Mesodermal cell (in vitro differentiated cells): ENCODE data around the gene LACTBL1.

Experiments
- H3K27ac ChIP-seq: 2 replicates; pipeline ENCODE4 v1.7.0; 2013; ENCODE audit warnings: mild to moderate bottlenecking, low read depth, low read length, moderate library complexity; ENCODE audit not compliant: severe bottlenecking
- H3K36me3 ChIP-seq: 2 replicates; pipeline ENCODE4 v1.7.1; 2013; ENCODE audit warnings: mild to moderate bottlenecking, low read length, moderate library complexity; ENCODE audit not compliant: control insufficient read depth, insufficient read depth
- H3K4me1 ChIP-seq: one replicate; pipeline ENCODE4 v1.7.1; 2013; ENCODE audit warnings: mild to moderate bottlenecking, low read length; ENCODE audit not compliant: insufficient read depth, control insufficient read depth, poor library complexity, severe bottlenecking
- H3K4me3 ChIP-seq: 2 replicates; pipeline ENCODE4 v1.7.0; 2013; ENCODE audit warnings: low read length, control low read depth, mild to moderate bottlenecking; ENCODE audit not compliant: insufficient read depth, poor library complexity, severe bottlenecking; ENCODE audit errors: extremely low read depth
- H3K9me3 ChIP-seq: 2 replicates; pipeline ENCODE4 v1.7.1; 2013; ENCODE audit warnings: mild to moderate bottlenecking, low read length, moderate library complexity; ENCODE audit not compliant: control insufficient read depth
- WGBS, 2 experiments: methylation state at CpG; one replicate each; pipeline ENCODE4 v1.1.5; 2013; ENCODE audit warnings: missing lambda C conversion rate in 2 of 2; ENCODE audit not compliant: insufficient coverage in 2 of 2; 5-methylcytosine and 5-hydroxymethylcytosine counted together

Gene LACTBL1

DNA sequence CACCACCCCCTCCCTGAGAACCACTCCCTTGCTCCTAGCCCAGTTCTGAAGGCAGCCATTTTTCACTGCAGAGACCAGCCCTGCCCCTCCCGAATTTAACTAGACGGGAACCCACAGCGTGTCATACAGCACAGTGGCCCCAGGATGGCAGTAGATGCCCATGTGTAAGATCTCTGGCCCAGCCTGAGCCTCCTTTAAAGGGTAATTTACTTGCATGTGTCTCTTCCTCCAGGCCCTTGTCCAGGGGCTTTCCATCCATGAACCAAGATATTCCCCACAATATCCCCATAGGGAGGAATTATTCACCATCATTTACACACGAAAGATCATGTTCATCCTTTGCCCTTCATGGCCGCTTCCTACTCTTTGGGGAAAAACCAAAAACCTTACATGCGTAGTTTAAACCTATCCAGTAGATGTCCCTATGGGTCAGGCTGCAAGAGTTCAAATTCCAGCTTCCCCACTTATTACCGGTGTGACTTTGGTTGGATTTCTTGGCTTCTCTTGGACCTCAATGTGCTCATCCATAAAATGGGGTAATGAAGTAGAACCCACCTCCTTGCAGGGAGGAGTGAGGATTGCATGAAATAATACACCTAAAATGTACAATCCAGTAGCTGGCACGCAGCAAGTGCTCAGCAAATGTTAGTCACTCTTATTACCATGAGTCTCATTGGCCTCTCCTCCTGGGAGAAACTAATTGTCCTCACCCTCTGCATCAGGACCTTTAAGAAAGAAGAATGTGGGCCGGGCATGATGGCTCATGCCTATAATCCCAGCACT is 4.0 kb upstream of the LACTBL1 start:
- peak overlapping the region; percentile 18 for H3K27ac ChIP-seq
- H3K9me3 ChIP-seq = no peaks in the 10 kb centered on the region
- H3K4me3 ChIP-seq = no peak overlapping the region
- H3K36me3 ChIP-seq = no peaks in the 10 kb centered on the region
- WGBS, 2 experiments = 45 to 53% methylated on average over 7 to 8 of the region's 9 CpGs
- H3K4me1 ChIP-seq = peaks cover 13% of the 10 kb centered on the region

- 82 to 95% methylated on average over 2 to 3 of the region's 4 CpGs for WGBS, 2 experiments
- H3K4me3 ChIP-seq = no peak overlapping the region
- H3K27ac ChIP-seq = peak overlapping the region; percentile 18
- H3K9me3 ChIP-seq = no peaks in the 10 kb centered on the region
- peaks cover 16% of the 10 kb centered on the region for H3K4me1 ChIP-seq
- H3K36me3 ChIP-seq = no peaks in the 10 kb centered on the region
Observed at GRCh38 chr1:22976127-22976460, 3.4 kb upstream of the LACTBL1 start.

GRCh38 chr1:22975694-22976093 is 3.0 kb upstream of the LACTBL1 start:
- no peaks in the 10 kb centered on the region for H3K9me3 ChIP-seq
- H3K4me3 ChIP-seq = no peak overlapping the region
- 92 to 95% methylated on average over 2 to 3 of the region's 3 CpGs for WGBS, 2 experiments
- H3K4me1 ChIP-seq = peaks cover 16% of the 10 kb centered on the region
- H3K27ac ChIP-seq = peak overlapping the region; percentile 18
- no peaks in the 10 kb centered on the region for H3K36me3 ChIP-seq

GRCh38 chr1:22971611-22972405 is 858 bp downstream of the LACTBL1 start:
- peaks cover 16% of the 10 kb centered on the region for H3K4me1 ChIP-seq
- no peak overlapping the region for H3K4me3 ChIP-seq
- H3K9me3 ChIP-seq = no peaks in the 10 kb centered on the region
- WGBS, 2 experiments = 73 to 82% methylated on average over 3 to 5 of the region's 5 CpGs
- no peaks in the 10 kb centered on the region for H3K36me3 ChIP-seq
- H3K27ac ChIP-seq = no peak overlapping the region

- H3K4me3 ChIP-seq = no peak overlapping the region
- H3K27ac ChIP-seq = no peak overlapping the region
- WGBS, 2 experiments = 29 to 85% methylated on average over 1 to 2 of the region's 3 CpGs
- H3K36me3 ChIP-seq = no peaks in the 10 kb centered on the region
- no peaks in the 10 kb centered on the region for H3K9me3 ChIP-seq
- peaks cover 14% of the 10 kb centered on the region for H3K4me1 ChIP-seq
Observed at GRCh38 chr1:22971161-22971560, 1.5 kb downstream of the LACTBL1 start.

GRCh38 chr1:22970096-22970495 is 2.6 kb downstream of the LACTBL1 start:
- H3K27ac ChIP-seq = no peak overlapping the region
- no peak overlapping the region for H3K4me3 ChIP-seq
- no peaks in the 10 kb centered on the region for H3K9me3 ChIP-seq
- no peaks in the 10 kb centered on the region for H3K36me3 ChIP-seq
- WGBS, 2 experiments = 100% methylated on average over 1 of the region's 2 CpGs; no CpG with 5 or more reads in 1 of the 2 experiments
- H3K4me1 ChIP-seq = peaks cover 6% of the 10 kb centered on the region

GRCh38 chr1:22969304-22969709 is 3.4 kb downstream of the LACTBL1 start:
- no peak overlapping the region for H3K4me3 ChIP-seq
- 88 to 91% methylated on average over 4 of the region's 5 CpGs for WGBS, 2 experiments
- H3K4me1 ChIP-seq = peaks cover 6% of the 10 kb centered on the region
- H3K27ac ChIP-seq = no peak overlapping the region
- no peaks in the 10 kb centered on the region for H3K36me3 ChIP-seq
- no peaks in the 10 kb centered on the region for H3K9me3 ChIP-seq

- WGBS, 2 experiments = no CpG with 5 or more reads among the region's 2 CpGs
- Histone ChIP-seq H3K36me3 (no peaks in the 10 kb centered on the region), H3K9me3 (no peaks in the 10 kb centered on the region), H3K27ac (no peak overlapping the region), H3K4me3 (no peak overlapping the region), H3K4me1 (peaks cover 6% of the 10 kb centered on the region)
Observed at GRCh38 chr1:22967833-22968232, 4.8 kb downstream of the LACTBL1 start.

- Histone ChIP-seq H3K36me3 (no peaks in the 10 kb centered on the region), H3K9me3 (no peaks in the 10 kb centered on the region), H3K27ac (no peak overlapping the region), H3K4me3 (no peak overlapping the region), H3K4me1 (peaks cover under 1% of the 10 kb centered on the region)
- 61 to 80% methylated on average over 3 of the region's 5 CpGs for WGBS, 2 experiments
Observed at GRCh38 chr1:22966309-22966708, 6.4 kb downstream of the LACTBL1 start.

GRCh38 chr1:22963044-22963677 is 9.5 kb downstream of the LACTBL1 start:
- H3K4me1 ChIP-seq = no peaks in the 10 kb centered on the region
- H3K27ac ChIP-seq = no peak overlapping the region
- no peaks in the 10 kb centered on the region for H3K9me3 ChIP-seq
- WGBS, 2 experiments = 88 to 95% methylated on average over 7 to 8 of the region's 10 CpGs
- H3K4me3 ChIP-seq = no peak overlapping the region
- H3K36me3 ChIP-seq = no peaks in the 10 kb centered on the region
